ENCODE measurements around the gene LCA5L. TPM values are rescaled to one million over a fixed set of nuclear protein-coding genes. Genes with fewer than 3 reads are reported as not detected.

Gene LCA5L
- total RNA-seq, 2 experiments from 2014 or later = 0.35 to 1.8 TPM

DNA sequence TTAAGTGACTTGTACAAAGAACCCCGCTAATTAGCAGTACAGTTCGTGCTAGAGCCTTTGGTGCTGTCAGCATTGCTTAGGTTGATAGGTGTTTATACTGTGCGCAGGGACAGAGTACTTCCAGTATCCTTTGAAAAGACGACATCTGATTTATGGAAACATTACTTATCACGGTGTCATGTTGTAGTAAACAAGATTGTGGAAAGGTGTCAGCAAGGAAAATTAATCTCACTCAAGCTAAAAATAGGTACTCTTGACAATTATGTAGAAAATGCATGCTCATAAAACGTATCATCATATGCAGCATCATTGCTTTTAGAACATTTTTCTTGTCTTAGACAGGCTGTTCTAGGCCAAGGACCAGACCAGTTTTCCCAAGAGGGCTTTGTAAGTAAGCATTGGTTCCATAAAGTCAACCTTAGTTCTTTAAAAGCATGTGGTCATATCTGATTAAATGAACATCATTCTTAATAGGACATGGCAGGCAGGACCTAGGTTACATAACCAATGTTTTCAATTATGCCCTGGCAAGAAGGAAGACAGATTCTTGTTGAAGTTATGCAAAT, 39.2 kb upstream of the LCA5L start:
- Histone ChIP-seq H4K20me1 (ENCODE audit: insufficient read depth, low read length) (no peaks in the 10 kb centered on the region), H3K9me2 (ENCODE audit: insufficient read depth, low read length) (no peaks in the 10 kb centered on the region), H3K79me2 (ENCODE audit: insufficient read depth, low read depth, low read length) (no peaks in the 10 kb centered on the region), H3K4me3 (ENCODE audit: low read depth, low read length, poor library complexity, severe bottlenecking) (no peak overlapping the region), H3K36me3 (ENCODE audit: insufficient read depth, low read length) (no peaks in the 10 kb centered on the region), H3K4me2 (ENCODE audit: low read length) (no peak overlapping the region), H2AFZ (ENCODE audit: low read length) (no peak overlapping the region), H3K9me3 (ENCODE audit: low read length) (no peaks in the 10 kb centered on the region), H3K4me1 (ENCODE audit: insufficient read depth, low read length, poor library complexity, severe bottlenecking) (no peaks in the 10 kb centered on the region), H3K27ac (ENCODE audit: low read depth, low read length, poor library complexity, severe bottlenecking) (no peak overlapping the region)
- TF ChIP-seq CTCF (conservative IDR thresholded peaks at IDR 0.05; ENCODE audit: low read length) (no peak), EZH2phosphoT487 (IDR thresholded peaks at IDR 0.05; ENCODE audit: borderline replicate concordance, low read depth, low read length) (no peak)
- CTCF ChIA-PET (ENCODE audit: unreplicated experiment) = no interaction called here
- POLR2A ChIA-PET = interaction anchor here (1.1 kb wide), 1 partner anchor 44 kb away, joined by 3 read pairs; no protein-coding TSS in a partner anchor
- DNase-seq (ENCODE audit: low spot score) = no peak
- no TSS peak for BruUV-seq (replicated peaks)
- intact Hi-C loops (cut with micrococcal nuclease; ENCODE audit: unreplicated experiment) = no loop called here

- no peaks in the 10 kb centered on the region for H3K79me2 ChIP-seq (ENCODE audit: insufficient read depth, low read depth, low read length)
- no peak for DNase-seq (ENCODE audit: low spot score)
- intact Hi-C loops (cut with micrococcal nuclease; ENCODE audit: unreplicated experiment) = no loop called here
- no peaks in the 10 kb centered on the region for H3K36me3 ChIP-seq (ENCODE audit: insufficient read depth, low read length)
- CTCF ChIA-PET (ENCODE audit: unreplicated experiment) = no interaction called here
- TF ChIP-seq CTCF (conservative IDR thresholded peaks at IDR 0.05; ENCODE audit: low read length) (no peak), EZH2phosphoT487 (IDR thresholded peaks at IDR 0.05; ENCODE audit: borderline replicate concordance, low read depth, low read length) (no peak)
- BruUV-seq (replicated peaks) = no TSS peak
- H3K9me2 ChIP-seq (ENCODE audit: insufficient read depth, low read length) = no peaks in the 10 kb centered on the region
- H3K9me3 ChIP-seq (ENCODE audit: low read length) = no peaks in the 10 kb centered on the region
- no peak overlapping the region for H3K27ac ChIP-seq (ENCODE audit: low read depth, low read length, poor library complexity, severe bottlenecking)
- POLR2A ChIA-PET = interaction anchor here (1.1 to 2.4 kb wide), 2 partner anchors 14 to 43 kb away, joined by 3 to 9 read pairs; no protein-coding TSS in a partner anchor
- no peaks in the 10 kb centered on the region for H4K20me1 ChIP-seq (ENCODE audit: insufficient read depth, low read length)
- no peak overlapping the region for H3K4me3 ChIP-seq (ENCODE audit: low read depth, low read length, poor library complexity, severe bottlenecking)
- no peak overlapping the region for H3K4me2 ChIP-seq (ENCODE audit: low read length)
- H2AFZ ChIP-seq (ENCODE audit: low read length) = no peak overlapping the region
- no peaks in the 10 kb centered on the region for H3K4me1 ChIP-seq (ENCODE audit: insufficient read depth, low read length, poor library complexity, severe bottlenecking)
Measured at GRCh38 chr21:39483917-39484316, 38.3 kb upstream of the LCA5L start.

DNA sequence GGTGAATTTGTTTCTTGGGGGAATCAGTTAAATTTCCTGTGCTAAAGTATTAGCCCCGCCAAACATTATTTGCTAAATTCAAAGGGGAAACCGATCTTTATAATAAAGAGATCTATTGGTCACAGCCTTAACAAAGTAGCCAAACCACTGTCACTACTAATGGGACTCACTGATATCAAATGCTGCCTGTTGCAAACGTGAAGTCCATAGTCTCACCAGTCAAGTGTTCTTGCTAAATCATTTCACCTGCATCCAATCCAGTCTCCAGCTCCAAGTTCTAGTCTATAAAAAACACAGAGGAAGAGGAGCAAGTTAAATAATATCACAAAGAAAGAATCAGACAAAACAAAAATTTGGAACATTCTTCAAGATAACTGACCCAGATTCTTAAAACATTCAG, 36.3 kb upstream of the LCA5L start:
- no peaks in the 10 kb centered on the region for H4K20me1 ChIP-seq (ENCODE audit: insufficient read depth, low read length)
- intact Hi-C loops (cut with micrococcal nuclease; ENCODE audit: unreplicated experiment) = no loop called here
- no peaks in the 10 kb centered on the region for H3K9me3 ChIP-seq (ENCODE audit: low read length)
- H3K4me2 ChIP-seq (ENCODE audit: low read length) = no peak overlapping the region
- no peak for DNase-seq (ENCODE audit: low spot score)
- H3K4me1 ChIP-seq (ENCODE audit: insufficient read depth, low read length, poor library complexity, severe bottlenecking) = no peaks in the 10 kb centered on the region
- no peaks in the 10 kb centered on the region for H3K36me3 ChIP-seq (ENCODE audit: insufficient read depth, low read length)
- TF ChIP-seq CTCF (conservative IDR thresholded peaks at IDR 0.05; ENCODE audit: low read length) = no peak
- TF ChIP-seq EZH2phosphoT487 (IDR thresholded peaks at IDR 0.05; ENCODE audit: borderline replicate concordance, low read depth, low read length) = no peak
- no TSS peak for BruUV-seq (replicated peaks)
- H3K9me2 ChIP-seq (ENCODE audit: insufficient read depth, low read length) = no peaks in the 10 kb centered on the region
- H3K4me3 ChIP-seq (ENCODE audit: low read depth, low read length, poor library complexity, severe bottlenecking) = no peak overlapping the region
- POLR2A ChIA-PET = interaction anchor here (2.4 kb wide), 1 partner anchor 16 kb away, joined by 9 read pairs; no protein-coding TSS in a partner anchor
- no peak overlapping the region for H2AFZ ChIP-seq (ENCODE audit: low read length)
- no peaks in the 10 kb centered on the region for H3K79me2 ChIP-seq (ENCODE audit: insufficient read depth, low read depth, low read length)
- CTCF ChIA-PET (ENCODE audit: unreplicated experiment) = no interaction called here
- no peak overlapping the region for H3K27ac ChIP-seq (ENCODE audit: low read depth, low read length, poor library complexity, severe bottlenecking)

Measured in OCI-LY7 (cell line).